BE2C (cell line): Measurements from ENCODE around the gene ABCB9.

Experiments
- DNase-seq: peaks from one replicate; pipeline ENCODE4 v3.0.0-alpha.2; 2020
- H3K27me3 ChIP-seq: fragments of 250-450 bp; sonication (Bioruptor Pico); 2 replicates; pipeline ENCODE4 v1.5.1; 2020; ENCODE audit warnings: mild to moderate bottlenecking
- H3K36me3 ChIP-seq: fragments of 250-450 bp; sonication (Bioruptor Pico); 2 replicates; pipeline ENCODE4 v1.5.1; 2020; ENCODE audit warnings: mild to moderate bottlenecking
- H3K4me1 ChIP-seq: fragments of 250-450 bp; sonication (Bioruptor Pico); 2 replicates; pipeline ENCODE4 v1.5.1; 2020
- H3K4me3 ChIP-seq: 2 replicates; pipeline ENCODE4 v1.5.1; 2011; ENCODE audit warnings: low read depth, low read length
- H3K9me3 ChIP-seq: fragments of 250-450 bp; sonication (Bioruptor Pico); 2 replicates; pipeline ENCODE4 v1.5.1; 2020
- TF ChIP-seq, protein P1 (sequence below): IDR thresholded peaks from 2 replicates; pipeline ENCODE4 v1.5.1; 2012; ENCODE audit warnings: mild to moderate bottlenecking, low read depth, low read length

ABCB9 gene

DNA sequence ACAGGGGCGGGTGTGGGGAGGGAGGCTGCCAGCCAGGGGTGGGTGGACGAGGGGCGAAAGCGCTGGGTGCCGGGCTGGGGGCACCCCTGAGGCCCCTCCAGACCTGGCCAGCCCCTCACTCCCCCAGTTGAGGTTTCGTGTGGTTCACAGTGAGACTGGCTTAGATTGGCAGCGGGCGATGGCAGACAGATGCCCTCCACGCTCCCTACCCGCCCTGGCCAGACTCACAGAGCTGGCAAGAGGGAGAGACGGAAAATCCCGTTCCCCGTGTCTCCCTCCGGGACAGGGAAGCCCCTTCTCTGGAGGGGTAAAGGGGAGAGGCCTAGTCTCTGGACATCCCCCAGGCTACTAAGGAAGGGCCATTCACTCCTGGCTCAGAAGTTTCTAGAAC is 37.1 kb downstream of the ABCB9 start:
- DNase-seq, result no peak
- Histone ChIP-seq H3K4me3 (no peak overlapping the region), H3K4me1 (no peaks in the 10 kb centered on the region), H3K27me3 (no peaks in the 10 kb centered on the region), H3K9me3 (no peaks in the 10 kb centered on the region; the same call in 1 of the 2 replicates), H3K36me3 (no peaks in the 10 kb centered on the region)
- TF ChIP-seq, protein P1, sequence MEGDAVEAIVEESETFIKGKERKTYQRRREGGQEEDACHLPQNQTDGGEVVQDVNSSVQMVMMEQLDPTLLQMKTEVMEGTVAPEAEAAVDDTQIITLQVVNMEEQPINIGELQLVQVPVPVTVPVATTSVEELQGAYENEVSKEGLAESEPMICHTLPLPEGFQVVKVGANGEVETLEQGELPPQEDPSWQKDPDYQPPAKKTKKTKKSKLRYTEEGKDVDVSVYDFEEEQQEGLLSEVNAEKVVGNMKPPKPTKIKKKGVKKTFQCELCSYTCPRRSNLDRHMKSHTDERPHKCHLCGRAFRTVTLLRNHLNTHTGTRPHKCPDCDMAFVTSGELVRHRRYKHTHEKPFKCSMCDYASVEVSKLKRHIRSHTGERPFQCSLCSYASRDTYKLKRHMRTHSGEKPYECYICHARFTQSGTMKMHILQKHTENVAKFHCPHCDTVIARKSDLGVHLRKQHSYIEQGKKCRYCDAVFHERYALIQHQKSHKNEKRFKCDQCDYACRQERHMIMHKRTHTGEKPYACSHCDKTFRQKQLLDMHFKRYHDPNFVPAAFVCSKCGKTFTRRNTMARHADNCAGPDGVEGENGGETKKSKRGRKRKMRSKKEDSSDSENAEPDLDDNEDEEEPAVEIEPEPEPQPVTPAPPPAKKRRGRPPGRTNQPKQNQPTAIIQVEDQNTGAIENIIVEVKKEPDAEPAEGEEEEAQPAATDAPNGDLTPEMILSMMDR, result no peak

DNA sequence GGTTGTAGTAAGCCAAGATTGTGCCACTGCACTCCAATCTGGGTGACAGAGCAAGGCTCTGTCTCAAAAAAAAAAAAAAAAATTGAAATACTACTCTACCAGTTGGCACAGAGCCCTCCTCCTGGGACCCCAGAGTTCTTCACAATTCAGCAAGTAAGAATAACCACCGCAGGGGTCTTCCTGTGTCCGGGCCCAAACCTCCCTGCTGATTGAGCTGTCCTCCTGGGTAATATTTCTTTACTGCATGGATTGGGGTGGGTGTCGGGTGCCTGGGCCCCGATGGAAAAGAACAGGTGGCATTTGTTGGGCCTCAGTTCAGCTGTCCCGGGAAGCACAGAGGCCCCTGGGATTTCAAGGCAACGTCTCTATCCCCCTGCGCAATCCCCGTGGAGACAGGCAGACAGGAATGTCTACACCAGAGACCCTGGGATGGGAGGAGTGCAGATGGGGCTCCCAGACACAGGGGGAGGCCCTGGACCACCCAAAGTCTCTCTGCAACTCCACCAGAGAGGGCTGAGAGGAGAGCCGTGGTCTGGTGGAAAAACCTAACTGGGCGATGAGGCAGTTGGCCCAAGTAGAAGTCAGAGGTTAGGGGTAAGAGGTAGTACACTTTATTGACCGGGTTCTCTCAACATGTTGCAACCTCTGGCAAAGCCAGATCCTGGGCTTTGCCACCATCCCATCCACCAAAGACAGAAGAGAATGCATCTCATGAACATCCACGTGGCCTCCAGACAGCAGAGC is 37.7 kb downstream of the ABCB9 start:
- no peaks in the 10 kb centered on the region for H3K27me3 ChIP-seq
- no peaks in the 10 kb centered on the region for H3K4me1 ChIP-seq
- TF ChIP-seq, protein P1, result no peak
- no peaks in the 10 kb centered on the region; the same call in 1 of the 2 replicates for H3K9me3 ChIP-seq
- H3K4me3 ChIP-seq, result no peak overlapping the region
- H3K36me3 ChIP-seq, result no peaks in the 10 kb centered on the region
- DNase-seq, result no peak

DNA sequence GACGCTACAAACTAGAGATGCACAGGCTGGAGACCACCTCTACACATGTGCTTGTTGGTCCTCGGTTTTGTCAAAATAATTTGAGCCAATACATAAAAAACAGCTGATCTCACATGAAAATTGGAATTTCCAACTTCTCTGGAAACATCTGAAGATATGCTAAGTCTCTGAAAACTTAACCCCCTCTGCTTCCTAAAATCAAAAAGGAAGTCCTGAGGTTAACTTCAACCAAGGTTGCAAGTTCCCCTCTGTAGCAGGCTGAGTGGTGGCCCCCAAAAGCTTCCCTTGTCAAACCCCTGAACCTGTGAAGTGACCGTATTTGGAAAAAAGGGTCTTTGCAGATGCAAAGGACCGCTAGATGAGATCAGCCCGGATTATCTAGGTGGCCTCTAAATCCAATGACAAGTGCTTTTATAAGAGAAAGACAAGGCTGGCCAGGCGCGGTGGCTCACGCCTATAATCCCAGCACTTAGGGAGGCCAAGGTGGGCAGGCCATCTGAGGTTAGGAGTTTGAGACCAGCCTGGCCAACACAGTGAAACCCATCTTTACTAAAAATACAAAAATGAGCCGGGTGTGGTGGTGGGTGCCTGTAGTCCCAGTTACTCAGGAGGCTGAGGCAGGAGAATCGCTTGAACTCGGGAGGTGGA is 38.4 kb downstream of the ABCB9 start:
- Histone ChIP-seq H3K4me1 (no peaks in the 10 kb centered on the region), H3K36me3 (no peaks in the 10 kb centered on the region)
- TF ChIP-seq, protein P1, result no peak

DNA sequence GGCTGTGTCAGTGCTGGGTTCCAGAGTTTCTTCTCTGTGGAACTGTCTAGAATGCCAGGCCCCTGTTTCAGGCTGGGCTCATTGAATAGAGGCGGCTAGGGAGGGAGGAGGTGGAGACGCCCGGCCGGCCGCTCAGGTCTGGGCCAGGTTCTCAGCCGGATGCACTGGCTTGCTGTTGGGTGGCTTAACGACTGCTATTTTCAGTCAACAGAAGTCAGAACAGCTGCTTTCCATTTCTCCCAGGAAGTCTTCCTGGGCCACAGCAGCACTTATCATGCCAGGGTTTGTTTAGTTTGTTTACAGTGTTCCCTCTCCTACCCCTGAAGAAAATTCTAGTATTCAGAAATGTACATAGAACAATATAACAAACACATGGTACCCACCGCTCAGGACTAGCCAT is 44.3 kb downstream of the ABCB9 start:
- no peaks in the 10 kb centered on the region; the same call in 1 of the 2 replicates for H3K9me3 ChIP-seq
- no peak for DNase-seq
- no peak overlapping the region for H3K4me3 ChIP-seq
- TF ChIP-seq, protein P1, result no peak
- no peaks in the 10 kb centered on the region for H3K27me3 ChIP-seq
- H3K4me1 ChIP-seq, result no peaks in the 10 kb centered on the region; the same call in 1 of the 2 replicates
- H3K36me3 ChIP-seq, result no peaks in the 10 kb centered on the region

More for the DNA sequence above, 38.4 kb downstream of the ABCB9 start:
- Histone ChIP-seq H3K9me3 (no peaks in the 10 kb centered on the region; the same call in 1 of the 2 replicates), H3K27me3 (no peaks in the 10 kb centered on the region), H3K4me3 (no peak overlapping the region)
- no peak for DNase-seq

DNA sequence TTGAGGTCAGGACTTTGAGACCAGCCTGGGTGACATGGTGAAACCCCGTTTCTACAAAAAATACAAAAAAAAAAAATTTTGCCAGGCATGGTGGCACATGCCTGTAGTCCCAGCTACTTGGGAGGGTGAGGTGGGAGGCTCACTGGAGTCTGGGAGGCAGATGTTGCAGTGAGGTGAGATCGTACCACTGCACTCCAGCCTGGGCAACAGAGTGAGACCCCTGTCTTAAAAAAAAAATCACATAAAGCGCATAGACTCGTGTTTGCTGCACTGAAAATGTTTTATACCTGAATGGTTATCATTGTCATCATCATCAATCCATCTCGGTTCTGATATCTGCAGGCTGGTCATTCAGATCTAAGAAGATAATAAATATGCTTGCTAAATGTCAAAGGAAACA is 45.6 kb downstream of the ABCB9 start:
- no peaks in the 10 kb centered on the region for H3K27me3 ChIP-seq
- H3K9me3 ChIP-seq, result no peaks in the 10 kb centered on the region; the same call in 1 of the 2 replicates
- no peak for DNase-seq
- no peaks in the 10 kb centered on the region; the same call in 1 of the 2 replicates for H3K4me1 ChIP-seq
- TF ChIP-seq, protein P1, result no peak
- H3K36me3 ChIP-seq, result no peaks in the 10 kb centered on the region
- H3K4me3 ChIP-seq, result no peak overlapping the region

DNA sequence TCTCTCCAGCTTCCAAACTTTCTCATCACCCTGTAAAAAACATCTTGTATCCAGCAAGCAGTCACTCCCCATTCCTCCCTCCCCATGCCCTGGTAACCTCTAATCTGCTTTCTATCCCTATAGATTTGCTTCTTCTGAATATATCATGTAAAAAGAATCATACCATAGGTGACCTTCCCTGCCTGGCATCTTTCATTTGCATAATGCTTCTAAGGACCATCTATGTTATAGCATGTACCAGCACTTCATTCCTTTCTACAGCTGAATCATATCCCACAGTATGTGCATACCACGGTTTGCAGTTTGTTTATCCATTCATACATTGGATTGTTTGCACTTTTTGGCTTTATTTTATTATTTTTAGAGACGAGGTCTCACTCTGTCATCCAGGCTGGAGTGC is 47.4 kb downstream of the ABCB9 start:
- Histone ChIP-seq H3K9me3 (no peaks in the 10 kb centered on the region), H3K36me3 (no peaks in the 10 kb centered on the region), H3K4me3 (no peak overlapping the region), H3K27me3 (no peaks in the 10 kb centered on the region), H3K4me1 (no peaks in the 10 kb centered on the region; the same call in 1 of the 2 replicates)
- TF ChIP-seq, protein P1, result no peak
- no peak for DNase-seq
